HEK293 (cell line): ENCODE measurements around the gene SMAD4.

Source experiments
- ELK4 ChIP-seq: IDR thresholded peaks from 2 replicates; pipeline ENCODE4 v1.6.1; 2011; ENCODE audit warnings: mild to moderate bottlenecking, low read depth, low read length, borderline replicate concordance
- GLI4 ChIP-seq: fragments of 450-650 bp; formaldehyde crosslinking; IDR thresholded peaks from 2 replicates; pipeline ENCODE4 v1.5.1; 2016; ENCODE audit warnings: missing biosample characterization, missing genetic modification characterization
- INSM2 ChIP-seq: fragments of 450-650 bp; formaldehyde crosslinking; IDR thresholded peaks from 2 replicates; pipeline ENCODE4 v1.5.1; 2016; ENCODE audit warnings: missing biosample characterization, missing genetic modification characterization
- KLF1 ChIP-seq: fragments of 450-650 bp; formaldehyde crosslinking; IDR thresholded peaks from 2 replicates; pipeline ENCODE4 v1.5.1; 2016; ENCODE audit warnings: missing biosample characterization, missing genetic modification characterization
- KLF16 ChIP-seq: fragments of 450-650 bp; formaldehyde crosslinking; IDR thresholded peaks from 2 replicates; pipeline ENCODE4 v1.5.1; 2017; ENCODE audit warnings: missing biosample characterization, missing genetic modification characterization
- PBX3 ChIP-seq: sonication (generic); formaldehyde crosslinking; IDR thresholded peaks from 2 replicates; pipeline ENCODE4 v1.8.1; 2022; ENCODE audit warnings: mild to moderate bottlenecking, moderate library complexity, missing genetic modification reagents
- PRDM6 ChIP-seq: fragments of 450-650 bp; formaldehyde crosslinking; IDR thresholded peaks from 2 replicates; pipeline ENCODE4 v1.5.1; 2017; ENCODE audit warnings: missing biosample characterization, missing genetic modification characterization
- SCRT2 ChIP-seq: fragments of 450-650 bp; formaldehyde crosslinking; IDR thresholded peaks from 2 replicates; pipeline ENCODE4 v1.5.1; 2016; ENCODE audit warnings: missing biosample characterization, missing genetic modification characterization
- SP2 ChIP-seq: fragments of 450-650 bp; formaldehyde crosslinking; IDR thresholded peaks from 2 replicates; pipeline ENCODE4 v1.5.1; 2016; ENCODE audit warnings: missing biosample characterization, missing genetic modification characterization
- SP3 ChIP-seq: fragments of 450-650 bp; formaldehyde crosslinking; IDR thresholded peaks from 2 replicates; pipeline ENCODE4 v1.5.1; 2016; ENCODE audit warnings: missing biosample characterization, missing genetic modification characterization
- TSHZ1 ChIP-seq: fragments of 450-650 bp; formaldehyde crosslinking; IDR thresholded peaks from 2 replicates; pipeline ENCODE4 v1.5.1; 2016; ENCODE audit warnings: missing biosample characterization, missing genetic modification characterization, borderline replicate concordance
- ZFP37 ChIP-seq: fragments of 450-650 bp; formaldehyde crosslinking; IDR thresholded peaks from 2 replicates; pipeline ENCODE4 v1.5.1; 2016; ENCODE audit warnings: missing biosample characterization, missing genetic modification characterization
- ZNF10 ChIP-seq: fragments of 450-650 bp; formaldehyde crosslinking; IDR thresholded peaks from 2 replicates; pipeline ENCODE4 v1.5.1; 2017; ENCODE audit warnings: missing biosample characterization, missing genetic modification characterization
- ZNF112 ChIP-seq: fragments of 450-650 bp; formaldehyde crosslinking; IDR thresholded peaks from 2 replicates; pipeline ENCODE4 v1.5.0; 2017; ENCODE audit warnings: missing biosample characterization, missing genetic modification characterization
- ZNF148 ChIP-seq: fragments of 450-650 bp; formaldehyde crosslinking; IDR thresholded peaks from 2 replicates; pipeline ENCODE4 v1.5.0; 2017; ENCODE audit warnings: missing biosample characterization, missing genetic modification characterization, borderline replicate concordance
- ZNF211 ChIP-seq: fragments of 450-650 bp; formaldehyde crosslinking; IDR thresholded peaks from 2 replicates; pipeline ENCODE4 v1.5.1; 2016; ENCODE audit warnings: low read depth, missing biosample characterization, missing genetic modification characterization
- ZNF274 ChIP-seq, 2 experiments: fragments of 200-500 bp in 1 of 2; fragments of 450-650 bp in 1 of 2; sonication (Bioruptor generic) in 1 of 2; formaldehyde crosslinking in 1 of 2; IDR thresholded peaks; 2 replicates each; pipeline versions ENCODE4 v1.5.1 to v1.6.1; 2014 to 2016; ENCODE audit warnings: borderline replicate concordance in 1 of 2, inconsistent platforms in 1 of 2, low read length in 1 of 2, missing biosample characterization in 1 of 2, missing genetic modification characterization in 1 of 2
- ZNF366 ChIP-seq: fragments of 450-650 bp; formaldehyde crosslinking; conservative IDR thresholded peaks from 2 replicates; pipeline ENCODE4 v1.5.1; 2016; ENCODE audit warnings: missing biosample characterization, missing genetic modification characterization
- ZNF416 ChIP-seq: fragments of 450-650 bp; formaldehyde crosslinking; IDR thresholded peaks from 2 replicates; pipeline ENCODE4 v1.5.1; 2016; ENCODE audit warnings: missing biosample characterization, missing genetic modification characterization
- ZNF423 ChIP-seq: fragments of 450-650 bp; formaldehyde crosslinking; IDR thresholded peaks from 2 replicates; pipeline ENCODE4 v1.5.1; 2016; ENCODE audit warnings: missing biosample characterization, missing genetic modification characterization
- ZNF510 ChIP-seq: fragments of 450-650 bp; formaldehyde crosslinking; IDR thresholded peaks from 2 replicates; pipeline ENCODE4 v1.5.1; 2018; ENCODE audit warnings: mild to moderate bottlenecking, missing genetic modification characterization, missing biosample characterization; ENCODE audit not compliant: insufficient replicate concordance
- ZNF544 ChIP-seq: fragments of 450-650 bp; formaldehyde crosslinking; IDR thresholded peaks from 2 replicates; pipeline ENCODE4 v1.5.0; 2017; ENCODE audit warnings: missing biosample characterization, missing genetic modification characterization
- ZNF558 ChIP-seq: fragments of 450-650 bp; formaldehyde crosslinking; IDR thresholded peaks from 2 replicates; pipeline ENCODE4 v1.5.1; 2016; ENCODE audit warnings: missing biosample characterization, missing genetic modification characterization
- ZNF560 ChIP-seq: fragments of 450-650 bp; formaldehyde crosslinking; IDR thresholded peaks from 2 replicates; pipeline ENCODE4 v1.5.1; 2017; ENCODE audit warnings: missing biosample characterization, missing genetic modification characterization, borderline replicate concordance
- ZNF624 ChIP-seq: fragments of 450-650 bp; formaldehyde crosslinking; IDR thresholded peaks from 2 replicates; pipeline ENCODE4 v1.5.1; 2017; ENCODE audit warnings: missing biosample characterization, missing genetic modification characterization
- ZNF792 ChIP-seq: fragments of 450-650 bp; formaldehyde crosslinking; IDR thresholded peaks from 2 replicates; pipeline ENCODE4 v1.5.1; 2016; ENCODE audit warnings: missing biosample characterization, missing genetic modification characterization

SMAD4 gene

GRCh38 chr18:50986360-50987087 lies 43.5 kb upstream of the SMAD4 start (continued):
- TF ChIP-seq TSHZ1 (no peak), SCRT2 (tag by site-specific recombination) (peak; percentile 82), ZNF10 (tag by site-specific recombination) (no peak), ZNF624 (tag by site-specific recombination) (no peak), ZNF558 (no peak), GLI4 (tag by site-specific recombination) (no peak), ZNF560 (tag by site-specific recombination) (no peak), ZNF148 (no peak), ZNF366 (0 out of 2 replicates have a peak, but pooled peaks have one; percentile 22), SP3 (tag by site-specific recombination) (no peak), ZNF423 (no peak), ZNF112 (tag by site-specific recombination) (no peak), INSM2 (no peak), PBX3 (CRISPR knock-in tag) (no peak), KLF1 (tag by site-specific recombination) (no peak), ZNF211 (no peak), PRDM6 (tag by site-specific recombination) (peak; percentile 63), KLF16 (no peak), ZNF544 (tag by site-specific recombination) (no peak), ZNF274 (IDR thresholded peaks at IDR 0.05; ENCODE audit: low read length) (no peak), ZNF274 (tag by site-specific recombination; IDR thresholded peaks at IDR 0.05; ENCODE audit: borderline replicate concordance) (no peak), ZNF510 (tag by site-specific recombination) (no peak), ZNF792 (tag by site-specific recombination) (no peak), ZNF416 (tag by site-specific recombination) (no peak), ELK4 (no peak), ZFP37 (tag by site-specific recombination) (0 out of 2 replicates have a peak, but pooled peaks have one; percentile 44), SP2 (tag by site-specific recombination) (no peak)
